Activated T-cell treated with anti-CD3 and anti-CD28 coated beads, Interleukin-2, amount 50 U/mL, for 24 hours (primary cell): ENCODE data around the gene ING4.
"Not testable (repeated sequence)": the region's sequence is repeated elsewhere in the genome, so short reads cannot be mapped to it uniquely, and the experiment has no call there.

Source experiments
- DNase-seq: peaks from one replicate; pipeline ENCODE4 v3.0.0-alpha.2; 2020
- H3K27ac Mint-ChIP-seq: 2 replicates; pipeline ENCODE4 v1.8.0; 2020; ENCODE audit warnings: mild to moderate bottlenecking, mixed read lengths
- H3K27me3 Mint-ChIP-seq: 2 replicates; pipeline ENCODE4 v1.8.0; 2020; ENCODE audit warnings: mixed read lengths
- H3K36me3 Mint-ChIP-seq: 2 replicates; pipeline ENCODE4 v1.8.0; 2020; ENCODE audit warnings: low read depth, mixed read lengths
- H3K4me1 Mint-ChIP-seq: 2 replicates; pipeline ENCODE4 v1.8.0; 2020; ENCODE audit warnings: low read depth, mixed read lengths
- H3K4me3 Mint-ChIP-seq: 2 replicates; pipeline ENCODE4 v1.8.0; 2020; ENCODE audit warnings: mild to moderate bottlenecking, moderate library complexity, mixed read lengths
- H3K9me3 Mint-ChIP-seq: 2 replicates; pipeline ENCODE4 v1.8.0; 2020; ENCODE audit warnings: mixed read lengths

The ING4 gene

DNA sequence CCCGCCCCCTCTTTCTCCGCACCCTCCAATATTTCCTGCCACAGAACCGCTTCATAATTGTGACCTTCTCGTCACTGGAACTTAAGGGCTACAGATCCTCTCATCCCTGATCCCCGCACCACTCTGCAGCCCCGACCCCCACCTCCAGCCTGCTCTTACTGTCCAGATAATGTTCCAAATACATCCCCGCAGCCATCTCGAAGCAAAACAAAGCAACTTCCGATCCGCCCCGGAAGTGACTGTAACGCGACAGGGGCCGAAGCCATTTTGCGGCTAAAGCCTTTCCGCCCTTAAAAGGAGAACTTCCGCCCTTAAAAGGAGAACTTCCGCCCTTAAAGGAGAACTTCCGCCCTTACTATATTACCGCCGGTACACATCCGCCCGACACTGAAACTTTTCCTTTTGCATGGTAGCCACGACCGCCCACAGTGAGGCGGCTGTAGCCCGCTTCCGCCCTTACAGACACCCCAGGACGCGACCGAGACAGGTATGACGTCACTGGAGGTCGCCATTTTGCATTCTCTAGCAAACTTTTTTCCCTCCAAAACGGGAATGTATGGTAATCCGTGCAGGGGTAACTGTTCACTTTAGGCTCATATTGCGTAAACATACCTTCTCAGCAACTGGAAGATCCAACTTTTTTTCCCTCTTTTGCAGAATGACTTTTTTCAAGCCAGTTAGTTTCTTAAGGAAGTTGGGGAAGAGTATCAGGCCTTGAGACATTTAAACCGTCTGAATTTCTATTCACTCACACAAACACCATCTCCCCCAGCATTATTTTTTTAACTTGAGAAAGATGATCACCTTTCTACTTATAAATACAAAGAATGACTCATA lies at the start of gene ING4:
ING4 (minus strand) TSS at position 214 of the 837 bp plus-strand sequence; CDS start at position 196, 18 bp downstream.
- Mint-ChIP-seq H3K27me3 (no peaks in the 10 kb centered on the region), H3K9me3 (no peaks in the 10 kb centered on the region), H3K4me1 (peaks cover 40% of the 10 kb centered on the region), H3K4me3 (peak within 1 kb of the TSS; percentile 92), H3K27ac (peak within 1 kb of the TSS; percentile 96), H3K36me3 (peaks cover 54% of the 10 kb centered on the region)
- DNase-seq: peak; percentile 90

DNA sequence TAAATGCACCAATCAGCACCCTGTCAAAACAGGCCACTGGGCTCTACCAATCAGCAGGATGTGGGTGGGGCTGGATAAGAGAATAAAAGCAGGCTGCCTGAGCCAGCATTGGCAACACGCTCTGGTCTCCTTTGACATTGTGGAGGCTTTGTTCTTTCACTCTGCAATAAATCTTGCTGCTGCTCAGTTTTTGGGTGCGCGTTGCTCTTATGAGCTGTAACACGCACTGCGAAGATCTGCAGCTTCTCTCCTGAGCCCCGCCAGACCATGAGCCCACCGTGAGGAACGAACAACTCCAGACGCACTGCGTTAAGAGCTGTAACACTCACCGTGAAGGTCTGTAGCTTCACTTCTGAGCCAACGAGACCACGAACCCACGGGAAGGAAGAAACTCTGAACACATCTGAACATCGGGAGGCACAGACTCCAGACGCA lies 46.1 kb upstream of the ING4 start:
- peak; percentile 45 for DNase-seq
- Mint-ChIP-seq H3K27me3 (peaks cover 21% of the 10 kb centered on the region), H3K9me3 (no peaks in the 10 kb centered on the region), H3K27ac (peak overlapping the region; percentile 78), H3K36me3 (no peaks in the 10 kb centered on the region), H3K4me1 (peaks cover 5% of the 10 kb centered on the region), H3K4me3 (peak overlapping the region; percentile 23)

- H3K27ac Mint-ChIP-seq, DNase-seq, H3K36me3 Mint-ChIP-seq, H3K9me3 Mint-ChIP-seq, H3K4me1 Mint-ChIP-seq, H3K4me3 Mint-ChIP-seq: not testable (repeated sequence)
- peaks cover 26% of the 10 kb centered on the region for H3K27me3 Mint-ChIP-seq
These were observed 45.4 kb upstream of the ING4 start for GRCh38 chr12:6708351-6708750.

DNA sequence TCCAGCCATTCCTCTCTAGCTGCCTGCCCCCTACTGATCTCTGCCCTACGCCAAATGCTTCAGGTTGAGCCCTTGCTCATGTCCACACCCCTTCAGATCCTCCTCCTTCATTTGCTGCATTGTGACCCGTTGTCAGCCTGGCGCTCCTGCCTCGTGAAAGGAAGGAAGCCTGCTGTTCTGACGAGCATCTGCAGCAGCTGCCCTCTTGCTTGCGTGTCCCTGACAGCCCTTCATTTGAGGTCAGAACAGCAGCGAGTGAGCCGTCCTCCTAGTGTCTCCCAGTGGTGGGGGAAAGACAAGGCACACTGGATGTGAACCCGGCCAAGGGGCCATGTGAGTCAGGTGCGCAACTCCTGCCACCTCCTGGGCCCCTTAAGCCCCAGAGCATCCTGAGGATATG lies 40.7 kb upstream of the ING4 start:
- Mint-ChIP-seq H3K4me1 (peaks cover 16% of the 10 kb centered on the region), H3K36me3 (no peaks in the 10 kb centered on the region), H3K27ac (no peak overlapping the region), H3K27me3 (peaks cover 60% of the 10 kb centered on the region), H3K4me3 (no peak overlapping the region), H3K9me3 (no peaks in the 10 kb centered on the region)
- DNase-seq: no peak

- H3K27me3 Mint-ChIP-seq: peaks cover 63% of the 10 kb centered on the region
- peak overlapping the region; percentile 74 for H3K4me3 Mint-ChIP-seq
- H3K27ac Mint-ChIP-seq: peak overlapping the region; percentile 30
- DNase-seq: no peak
- peaks cover 17% of the 10 kb centered on the region for H3K4me1 Mint-ChIP-seq
- H3K36me3 Mint-ChIP-seq: no peaks in the 10 kb centered on the region
- H3K9me3 Mint-ChIP-seq: no peaks in the 10 kb centered on the region
These were observed 38.3 kb upstream of the ING4 start for GRCh38 chr12:6701078-6701768.

DNA sequence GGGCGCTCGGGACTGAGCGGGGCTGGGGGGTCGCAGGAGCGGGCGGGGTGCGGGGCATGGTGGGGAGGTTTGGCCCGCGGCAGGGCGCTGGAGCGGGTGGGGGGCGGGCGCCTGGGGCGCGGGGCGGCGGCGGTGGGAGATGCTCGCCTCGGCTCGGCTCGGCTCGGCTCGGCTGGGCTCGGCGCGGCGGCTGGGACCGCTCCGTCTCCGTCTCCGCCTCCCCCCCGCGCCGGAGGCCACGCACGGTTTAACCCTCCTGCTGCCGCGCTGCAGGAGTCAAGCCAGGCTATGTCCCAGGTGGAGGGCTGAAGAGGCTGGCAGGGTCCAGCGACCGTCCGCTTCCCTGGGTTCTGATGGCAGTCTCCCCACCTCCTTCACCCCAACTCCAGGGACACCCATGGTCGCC lies 37.7 kb upstream of the ING4 start, which contains the start of gene PIANP:
PIANP (minus strand) TSS at position 170 of the 406 bp plus-strand sequence. CDS start 2,754 bp downstream, outside the sequence.
- Mint-ChIP-seq H3K9me3 (no peaks in the 10 kb centered on the region), H3K4me1 (peaks cover 17% of the 10 kb centered on the region), H3K27me3 (peaks cover 63% of the 10 kb centered on the region), H3K27ac (peak within 1 kb of the TSS; percentile 30), H3K4me3 (peak within 1 kb of the TSS; percentile 74), H3K36me3 (no peaks in the 10 kb centered on the region)
- DNase-seq: peak; percentile 68

- Mint-ChIP-seq H3K9me3 (no peaks in the 10 kb centered on the region), H3K4me1 (peaks cover 17% of the 10 kb centered on the region), H3K27me3 (peaks cover 60% of the 10 kb centered on the region), H3K4me3 (peak overlapping the region; percentile 64), H3K27ac (no peak overlapping the region), H3K36me3 (no peaks in the 10 kb centered on the region)
- DNase-seq: peak; percentile 56
These were observed 37.2 kb upstream of the ING4 start for GRCh38 chr12:6699989-6700645.

DNA sequence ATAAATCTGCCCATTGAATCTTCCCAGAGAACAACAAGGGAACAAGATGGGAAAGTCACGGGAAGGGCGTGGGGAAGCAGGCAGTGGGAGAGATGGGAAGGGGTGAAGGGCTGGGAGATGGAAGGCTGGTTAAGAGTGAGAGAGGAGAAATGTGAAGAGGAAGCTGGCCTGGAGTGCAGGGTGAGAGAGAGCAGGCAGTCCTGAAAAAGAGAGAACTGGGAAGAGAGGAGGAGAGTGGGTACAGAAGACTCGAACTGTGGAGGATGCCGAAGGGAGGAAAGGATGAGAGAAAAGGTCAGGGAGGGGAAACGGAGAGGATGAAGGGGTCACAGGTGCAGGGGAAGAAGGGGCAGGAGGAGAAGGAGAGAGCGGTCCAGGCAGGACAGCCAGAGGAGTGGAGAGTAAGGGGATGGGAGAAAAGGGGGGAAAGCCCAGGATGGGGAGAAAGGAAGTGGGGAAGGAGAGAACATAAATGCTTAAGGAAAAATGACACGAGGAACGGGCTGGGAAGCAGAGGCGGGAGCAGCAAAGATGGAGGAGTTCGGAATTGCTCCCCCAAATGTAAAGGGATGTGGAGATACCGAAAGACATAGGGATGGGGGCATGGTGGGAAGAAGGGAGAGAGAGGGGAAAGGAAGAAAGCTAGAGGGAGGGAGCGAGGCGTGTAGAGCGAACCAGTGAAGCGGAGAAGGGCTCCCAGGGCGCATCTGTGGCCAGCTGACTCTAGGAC lies 36.5 kb upstream of the ING4 start:
- H3K4me1 Mint-ChIP-seq: peaks cover 17% of the 10 kb centered on the region
- no peaks in the 10 kb centered on the region for H3K36me3 Mint-ChIP-seq
- peaks cover 54% of the 10 kb centered on the region for H3K27me3 Mint-ChIP-seq
- no peak for DNase-seq
- H3K4me3 Mint-ChIP-seq: peak overlapping the region; percentile 37
- no peaks in the 10 kb centered on the region for H3K9me3 Mint-ChIP-seq
- H3K27ac Mint-ChIP-seq: no peak overlapping the region

DNA sequence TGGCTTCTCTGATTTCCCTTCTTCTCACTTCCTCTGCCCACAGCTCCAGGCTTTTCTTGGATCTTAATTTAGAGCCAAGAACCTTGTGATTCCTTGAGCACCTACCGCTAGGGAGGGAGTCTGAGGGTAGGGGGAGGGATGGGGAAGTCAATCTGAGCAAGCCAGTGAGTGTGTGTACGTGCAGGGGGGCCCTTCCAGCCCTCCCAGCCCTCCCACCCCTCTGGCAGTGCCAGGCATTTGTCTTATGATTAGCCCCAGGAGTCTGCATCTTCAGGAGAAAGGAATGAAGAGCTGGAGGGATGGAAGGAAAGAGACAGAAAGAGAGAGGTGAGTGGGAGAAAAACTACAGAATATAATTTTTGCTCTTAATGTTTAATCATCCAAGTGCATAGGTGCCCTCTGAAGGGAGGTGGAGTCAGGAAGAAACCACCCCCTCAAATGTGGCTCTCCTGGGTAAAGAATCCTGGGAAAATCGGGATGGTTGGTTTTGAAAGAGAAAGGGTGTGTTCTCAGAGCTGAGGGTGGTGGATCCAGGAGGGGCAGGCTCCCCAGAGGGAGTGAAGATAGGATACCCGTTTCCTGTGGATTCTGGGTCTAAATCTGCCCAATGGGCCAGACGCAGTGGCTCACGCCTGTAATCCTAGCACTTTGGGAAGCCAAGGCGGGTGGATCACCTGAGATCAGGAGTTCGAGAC lies 35.6 kb upstream of the ING4 start:
- Mint-ChIP-seq H3K9me3 (no peaks in the 10 kb centered on the region), H3K36me3 (no peaks in the 10 kb centered on the region), H3K4me3 (no peak overlapping the region), H3K27ac (no peak overlapping the region), H3K27me3 (peaks cover 46% of the 10 kb centered on the region), H3K4me1 (peaks cover 17% of the 10 kb centered on the region)
- DNase-seq: no peak

- H3K4me3 Mint-ChIP-seq: no peak overlapping the region
- H3K9me3 Mint-ChIP-seq: no peaks in the 10 kb centered on the region
- H3K4me1 Mint-ChIP-seq: peaks cover 17% of the 10 kb centered on the region
- no peak for DNase-seq
- H3K27ac Mint-ChIP-seq: no peak overlapping the region
- peaks cover 38% of the 10 kb centered on the region for H3K27me3 Mint-ChIP-seq
- H3K36me3 Mint-ChIP-seq: no peaks in the 10 kb centered on the region
These were observed 34.8 kb upstream of the ING4 start for GRCh38 chr12:6697584-6698351.

DNA sequence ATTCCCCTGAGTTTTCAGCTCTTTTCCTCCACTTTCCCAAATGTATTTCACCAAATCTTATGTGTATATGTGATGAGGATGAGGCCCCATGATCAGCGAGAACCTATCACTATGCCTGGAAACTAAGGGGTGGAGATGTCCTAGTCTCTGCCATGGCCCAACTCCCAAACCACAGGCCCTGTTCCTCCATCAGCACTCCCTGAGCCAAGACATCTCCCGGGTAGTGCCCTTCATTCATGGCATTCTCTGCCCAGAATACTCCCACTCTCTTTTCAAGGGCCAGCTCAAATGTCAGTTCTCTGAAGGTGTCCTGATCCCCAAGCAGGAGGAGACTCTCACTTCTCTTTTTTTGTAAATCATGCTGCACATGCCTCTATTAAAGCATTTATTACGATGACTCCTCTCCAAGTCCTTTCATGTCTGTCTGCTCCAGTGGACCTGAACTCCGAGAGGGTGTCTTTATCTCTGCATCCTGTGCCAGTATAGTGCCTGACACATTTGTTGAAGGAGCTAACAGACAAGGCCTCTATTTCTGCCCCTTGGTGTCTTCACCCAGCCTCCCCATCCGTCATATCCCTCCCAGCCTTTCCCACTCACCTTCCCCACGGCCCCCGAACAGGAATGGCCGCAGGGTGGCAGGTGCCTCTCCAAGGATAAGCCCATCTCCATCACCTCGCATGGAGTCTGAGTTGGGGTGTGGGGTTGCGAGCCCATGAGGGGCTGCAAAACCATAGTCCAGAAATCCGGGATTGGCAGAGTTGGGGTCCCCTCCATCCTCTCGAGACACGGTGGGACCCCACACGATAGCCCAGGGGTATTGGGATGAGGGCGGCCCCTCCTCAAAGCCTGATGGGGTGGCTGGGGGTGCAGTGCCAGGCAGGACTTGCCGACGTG lies 34.0 kb upstream of the ING4 start:
- Mint-ChIP-seq H3K9me3 (no peaks in the 10 kb centered on the region), H3K27ac (no peak overlapping the region), H3K4me3 (no peak overlapping the region), H3K27me3 (peaks cover 31% of the 10 kb centered on the region), H3K36me3 (no peaks in the 10 kb centered on the region), H3K4me1 (peaks cover 17% of the 10 kb centered on the region)
- DNase-seq: no peak

DNA sequence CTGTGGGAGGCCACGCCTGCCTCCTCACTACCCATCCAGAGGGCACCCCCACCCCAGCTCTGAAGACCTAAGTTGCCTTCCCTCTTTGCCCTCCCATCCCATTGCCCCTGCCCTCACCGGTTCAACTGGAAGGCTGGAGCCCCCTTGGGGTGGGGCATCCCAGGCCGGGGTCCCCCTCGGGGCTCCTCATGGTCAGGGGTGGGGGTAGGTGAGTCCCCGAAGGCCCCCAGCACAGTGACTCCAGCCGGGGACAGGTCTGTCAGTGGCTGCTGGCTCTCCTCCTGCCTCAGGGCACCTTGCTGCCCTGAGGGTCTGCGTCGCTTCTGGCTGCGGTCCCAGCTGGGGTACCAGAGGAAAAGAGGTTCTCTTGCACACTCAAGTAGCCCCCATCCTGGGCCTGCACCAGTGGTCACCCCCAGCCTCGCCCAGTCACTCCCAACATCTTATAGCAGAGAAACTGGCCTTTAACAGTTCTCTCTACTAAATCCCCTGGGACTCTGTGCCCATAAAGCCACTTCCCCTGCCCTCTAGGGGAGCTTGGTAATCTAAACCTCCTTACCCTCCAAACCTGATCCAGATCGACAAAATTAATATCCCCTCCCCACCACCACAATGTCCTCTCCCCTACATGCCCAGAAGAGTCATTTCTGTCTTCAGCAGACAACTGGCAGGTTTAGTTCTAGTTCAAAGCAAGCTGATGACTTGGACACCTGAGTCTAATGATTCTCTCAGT lies 32.6 kb upstream of the ING4 start:
- no peaks in the 10 kb centered on the region for H3K36me3 Mint-ChIP-seq
- no peak overlapping the region for H3K27ac Mint-ChIP-seq
- H3K4me3 Mint-ChIP-seq: no peak overlapping the region
- no peaks in the 10 kb centered on the region for H3K9me3 Mint-ChIP-seq
- peaks cover 19% of the 10 kb centered on the region for H3K4me1 Mint-ChIP-seq
- H3K27me3 Mint-ChIP-seq: peaks cover 18% of the 10 kb centered on the region
- no peak for DNase-seq
